HEK293 (cell line): ENCODE measurements around the gene COL15A1.

ENCODE experiments used
- CTCF ChIA-PET: fragments of 350-600 bp; formaldehyde crosslinking; extraction: SDS; loops from one replicate; lab custom pipeline; 2021; ENCODE audit warnings: antibody characterized with exemption; lab: Yijun Ruan, JAX
- POLR2A ChIA-PET: fragments of 300-600 bp; formaldehyde crosslinking; extraction: SDS; loops from one replicate; lab custom pipeline; 2020; ENCODE audit warnings: antibody characterized with exemption, inconsistent platforms; lab: Yijun Ruan, JAX
- H3K27ac ChIP-seq: fragments of 200-500 bp; sonication (Bioruptor generic); 2 replicates; pipeline ENCODE4 v1.5.1; 2014; ENCODE audit warnings: low read depth, low read length, control low read depth, inconsistent platforms; ENCODE audit errors: extremely low read depth
- H3K36me3 ChIP-seq, 2 experiments: fragments of 200-500 bp in 1 of 2; sonication (Bioruptor generic) in 1 of 2; 1 replicate in 1 of 2; 2 replicates in 1 of 2; pipeline ENCODE4 v1.5.1; 2014 to 2017; ENCODE audit warnings: inconsistent platforms in 2 of 2, low read length in 2 of 2; ENCODE audit not compliant: control insufficient read depth in 2 of 2, insufficient read depth in 1 of 2
- H3K4me1 ChIP-seq: fragments of 200-500 bp; sonication (Bioruptor generic); 2 replicates; pipeline ENCODE4 v1.5.1; 2014; ENCODE audit warnings: mild to moderate bottlenecking, low read length, inconsistent platforms; ENCODE audit not compliant: control insufficient read depth, insufficient read depth
- H3K4me3 ChIP-seq: 2 replicates; pipeline ENCODE4 v1.5.1; 2011; ENCODE audit warnings: low read depth, mild to moderate bottlenecking, control low read depth, low read length, moderate library complexity
- H3K9me3 ChIP-seq: fragments of 200-500 bp; sonication (Bioruptor generic); 2 replicates; pipeline ENCODE4 v1.5.1; 2014; ENCODE audit warnings: low read depth, low read length, inconsistent platforms; ENCODE audit not compliant: control insufficient read depth, insufficient read depth
- GLI2 ChIP-seq: fragments of 450-650 bp; formaldehyde crosslinking; IDR thresholded peaks from 2 replicates; pipeline ENCODE4; 2017; ENCODE audit warnings: missing biosample characterization, missing genetic modification characterization, low read depth, borderline replicate concordance
- ZBTB17 ChIP-seq: fragments of 450-650 bp; formaldehyde crosslinking; IDR thresholded peaks from 2 replicates; pipeline ENCODE4 v1.5.1; 2016; ENCODE audit warnings: missing biosample characterization, missing genetic modification characterization
- ZBTB21 ChIP-seq: fragments of 450-650 bp; formaldehyde crosslinking; IDR thresholded peaks from 2 replicates; pipeline ENCODE4 v1.5.1; 2017; ENCODE audit warnings: missing biosample characterization, missing genetic modification characterization
- ZFP41 ChIP-seq: fragments of 450-650 bp; formaldehyde crosslinking; IDR thresholded peaks from 2 replicates; pipeline ENCODE4 v1.5.1; 2016; ENCODE audit warnings: missing biosample characterization, missing genetic modification characterization, borderline replicate concordance
- ZNF146 ChIP-seq: fragments of 450-650 bp; formaldehyde crosslinking; IDR thresholded peaks from 2 replicates; pipeline ENCODE4 v1.5.1; 2016; ENCODE audit warnings: missing biosample characterization, missing genetic modification characterization
- ZNF184 ChIP-seq: fragments of 450-650 bp; IDR thresholded peaks from 2 replicates; pipeline ENCODE4 v1.5.1; 2018; ENCODE audit warnings: missing biosample characterization, mild to moderate bottlenecking, missing genetic modification characterization
- ZNF19 ChIP-seq: fragments of 450-650 bp; formaldehyde crosslinking; IDR thresholded peaks from 2 replicates; pipeline ENCODE4; 2016; ENCODE audit warnings: missing biosample characterization, missing genetic modification characterization, low read depth
- ZNF335 ChIP-seq: fragments of 450-650 bp; formaldehyde crosslinking; conservative IDR thresholded peaks from 2 replicates; pipeline ENCODE4 v1.5.1; 2016; ENCODE audit warnings: missing biosample characterization, missing genetic modification characterization
- ZNF510 ChIP-seq: fragments of 450-650 bp; formaldehyde crosslinking; IDR thresholded peaks from 2 replicates; pipeline ENCODE4 v1.5.1; 2018; ENCODE audit warnings: mild to moderate bottlenecking, missing genetic modification characterization, missing biosample characterization; ENCODE audit not compliant: insufficient replicate concordance
- ZNF548 ChIP-seq: fragments of 450-650 bp; formaldehyde crosslinking; IDR thresholded peaks from 2 replicates; pipeline ENCODE4 v1.5.1; 2016; ENCODE audit warnings: missing biosample characterization, missing genetic modification characterization
- ZNF677 ChIP-seq: fragments of 450-650 bp; IDR thresholded peaks from 2 replicates; pipeline ENCODE4 v1.5.0; 2018; ENCODE audit warnings: missing biosample characterization, mild to moderate bottlenecking, missing genetic modification characterization, moderate library complexity
- ZNF785 ChIP-seq: fragments of 450-650 bp; formaldehyde crosslinking; IDR thresholded peaks from 2 replicates; pipeline ENCODE4 v1.5.1; 2016; ENCODE audit warnings: missing biosample characterization, missing genetic modification characterization
- ZNF791 ChIP-seq: fragments of 450-650 bp; formaldehyde crosslinking; IDR thresholded peaks from 2 replicates; pipeline ENCODE4 v1.5.1; 2016; ENCODE audit warnings: missing biosample characterization, missing genetic modification characterization
- TF ChIP-seq, protein P1 (sequence below): fragments of 450-650 bp; formaldehyde crosslinking; IDR thresholded peaks from 2 replicates; pipeline ENCODE4 v1.5.1; 2016; ENCODE audit warnings: missing biosample characterization, missing genetic modification characterization
- TF ChIP-seq, protein P2 (sequence below): fragments of 450-650 bp; formaldehyde crosslinking; IDR thresholded peaks from 2 replicates; pipeline ENCODE4 v1.5.1; 2016; ENCODE audit warnings: missing biosample characterization, missing genetic modification characterization
- TF ChIP-seq, protein P3 (sequence below): fragments of 450-650 bp; IDR thresholded peaks from 2 replicates; pipeline ENCODE4 v1.5.1; 2018; ENCODE audit warnings: missing biosample characterization, mild to moderate bottlenecking, missing genetic modification characterization
- TF ChIP-seq, protein P4 (sequence below): fragments of 450-650 bp; formaldehyde crosslinking; IDR thresholded peaks from 2 replicates; pipeline ENCODE4 v1.5.1; 2016; ENCODE audit warnings: missing biosample characterization, missing genetic modification characterization
- TF ChIP-seq, protein P5 (sequence below): fragments of 450-650 bp; formaldehyde crosslinking; conservative IDR thresholded peaks from 2 replicates; pipeline ENCODE4 v1.5.1; 2016; ENCODE audit warnings: low read depth, missing biosample characterization, missing genetic modification characterization
- TF ChIP-seq, protein P6 (sequence below): fragments of 450-650 bp; formaldehyde crosslinking; IDR thresholded peaks from 2 replicates; pipeline ENCODE4 v1.5.1; 2017; ENCODE audit warnings: missing biosample characterization, missing genetic modification characterization

Gene COL15A1

DNA sequence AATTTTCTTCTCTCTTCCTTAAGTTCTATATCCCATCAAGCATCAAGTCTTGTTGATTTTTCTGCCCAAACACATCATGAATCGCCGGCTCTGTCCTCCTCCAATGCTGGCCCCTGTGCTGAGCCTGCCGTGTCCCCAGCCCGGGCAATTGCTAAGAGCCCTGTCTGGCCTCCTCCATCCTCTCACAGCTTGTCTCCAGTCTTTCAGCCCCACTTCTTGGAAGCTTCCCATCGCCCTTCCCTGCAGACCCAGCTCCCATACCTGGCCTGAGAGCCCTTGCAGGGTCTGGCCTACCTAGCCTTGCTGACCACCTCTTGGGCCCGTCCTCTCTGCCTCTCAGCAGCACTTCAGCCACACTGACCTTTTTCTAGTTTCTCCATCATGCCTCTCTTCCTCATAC lies 61.9 kb downstream of the COL15A1 start:
- H3K36me3 ChIP-seq = no peaks in the 10 kb centered on the region
- CTCF ChIA-PET = interaction anchor here (0.6 to 1.5 kb wide), 3 partner anchors 13 to 180 kb away, joined by 3 read pairs; no protein-coding TSS in a partner anchor
- TF ChIP-seq, protein P1, sequence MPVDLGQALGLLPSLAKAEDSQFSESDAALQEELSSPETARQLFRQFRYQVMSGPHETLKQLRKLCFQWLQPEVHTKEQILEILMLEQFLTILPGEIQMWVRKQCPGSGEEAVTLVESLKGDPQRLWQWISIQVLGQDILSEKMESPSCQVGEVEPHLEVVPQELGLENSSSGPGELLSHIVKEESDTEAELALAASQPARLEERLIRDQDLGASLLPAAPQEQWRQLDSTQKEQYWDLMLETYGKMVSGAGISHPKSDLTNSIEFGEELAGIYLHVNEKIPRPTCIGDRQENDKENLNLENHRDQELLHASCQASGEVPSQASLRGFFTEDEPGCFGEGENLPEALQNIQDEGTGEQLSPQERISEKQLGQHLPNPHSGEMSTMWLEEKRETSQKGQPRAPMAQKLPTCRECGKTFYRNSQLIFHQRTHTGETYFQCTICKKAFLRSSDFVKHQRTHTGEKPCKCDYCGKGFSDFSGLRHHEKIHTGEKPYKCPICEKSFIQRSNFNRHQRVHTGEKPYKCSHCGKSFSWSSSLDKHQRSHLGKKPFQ (tag by site-specific recombination) = no peak
- TF ChIP-seq ZNF335 (tag by site-specific recombination) (no peak), ZNF785 (tag by site-specific recombination) (no peak), ZBTB17 (tag by site-specific recombination) (no peak), ZNF146 (tag by site-specific recombination) (no peak), ZNF791 (tag by site-specific recombination) (no peak), ZNF677 (tag by site-specific recombination) (no peak), ZNF510 (tag by site-specific recombination) (no peak), ZNF19 (no peak), ZNF184 (tag by site-specific recombination) (no peak), ZFP41 (tag by site-specific recombination) (no peak), ZNF548 (no peak), GLI2 (tag by site-specific recombination) (no peak), ZBTB21 (tag by site-specific recombination) (no peak)
- TF ChIP-seq, protein P2, sequence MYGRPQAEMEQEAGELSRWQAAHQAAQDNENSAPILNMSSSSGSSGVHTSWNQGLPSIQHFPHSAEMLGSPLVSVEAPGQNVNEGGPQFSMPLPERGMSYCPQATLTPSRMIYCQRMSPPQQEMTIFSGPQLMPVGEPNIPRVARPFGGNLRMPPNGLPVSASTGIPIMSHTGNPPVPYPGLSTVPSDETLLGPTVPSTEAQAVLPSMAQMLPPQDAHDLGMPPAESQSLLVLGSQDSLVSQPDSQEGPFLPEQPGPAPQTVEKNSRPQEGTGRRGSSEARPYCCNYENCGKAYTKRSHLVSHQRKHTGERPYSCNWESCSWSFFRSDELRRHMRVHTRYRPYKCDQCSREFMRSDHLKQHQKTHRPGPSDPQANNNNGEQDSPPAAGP (tag by site-specific recombination) = no peak
- TF ChIP-seq, protein P3, sequence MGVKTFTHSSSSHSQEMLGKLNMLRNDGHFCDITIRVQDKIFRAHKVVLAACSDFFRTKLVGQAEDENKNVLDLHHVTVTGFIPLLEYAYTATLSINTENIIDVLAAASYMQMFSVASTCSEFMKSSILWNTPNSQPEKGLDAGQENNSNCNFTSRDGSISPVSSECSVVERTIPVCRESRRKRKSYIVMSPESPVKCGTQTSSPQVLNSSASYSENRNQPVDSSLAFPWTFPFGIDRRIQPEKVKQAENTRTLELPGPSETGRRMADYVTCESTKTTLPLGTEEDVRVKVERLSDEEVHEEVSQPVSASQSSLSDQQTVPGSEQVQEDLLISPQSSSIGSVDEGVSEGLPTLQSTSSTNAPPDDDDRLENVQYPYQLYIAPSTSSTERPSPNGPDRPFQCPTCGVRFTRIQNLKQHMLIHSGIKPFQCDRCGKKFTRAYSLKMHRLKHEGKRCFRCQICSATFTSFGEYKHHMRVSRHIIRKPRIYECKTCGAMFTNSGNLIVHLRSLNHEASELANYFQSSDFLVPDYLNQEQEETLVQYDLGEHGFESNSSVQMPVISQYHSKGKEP (tag by site-specific recombination) = no peak
- TF ChIP-seq, protein P4, sequence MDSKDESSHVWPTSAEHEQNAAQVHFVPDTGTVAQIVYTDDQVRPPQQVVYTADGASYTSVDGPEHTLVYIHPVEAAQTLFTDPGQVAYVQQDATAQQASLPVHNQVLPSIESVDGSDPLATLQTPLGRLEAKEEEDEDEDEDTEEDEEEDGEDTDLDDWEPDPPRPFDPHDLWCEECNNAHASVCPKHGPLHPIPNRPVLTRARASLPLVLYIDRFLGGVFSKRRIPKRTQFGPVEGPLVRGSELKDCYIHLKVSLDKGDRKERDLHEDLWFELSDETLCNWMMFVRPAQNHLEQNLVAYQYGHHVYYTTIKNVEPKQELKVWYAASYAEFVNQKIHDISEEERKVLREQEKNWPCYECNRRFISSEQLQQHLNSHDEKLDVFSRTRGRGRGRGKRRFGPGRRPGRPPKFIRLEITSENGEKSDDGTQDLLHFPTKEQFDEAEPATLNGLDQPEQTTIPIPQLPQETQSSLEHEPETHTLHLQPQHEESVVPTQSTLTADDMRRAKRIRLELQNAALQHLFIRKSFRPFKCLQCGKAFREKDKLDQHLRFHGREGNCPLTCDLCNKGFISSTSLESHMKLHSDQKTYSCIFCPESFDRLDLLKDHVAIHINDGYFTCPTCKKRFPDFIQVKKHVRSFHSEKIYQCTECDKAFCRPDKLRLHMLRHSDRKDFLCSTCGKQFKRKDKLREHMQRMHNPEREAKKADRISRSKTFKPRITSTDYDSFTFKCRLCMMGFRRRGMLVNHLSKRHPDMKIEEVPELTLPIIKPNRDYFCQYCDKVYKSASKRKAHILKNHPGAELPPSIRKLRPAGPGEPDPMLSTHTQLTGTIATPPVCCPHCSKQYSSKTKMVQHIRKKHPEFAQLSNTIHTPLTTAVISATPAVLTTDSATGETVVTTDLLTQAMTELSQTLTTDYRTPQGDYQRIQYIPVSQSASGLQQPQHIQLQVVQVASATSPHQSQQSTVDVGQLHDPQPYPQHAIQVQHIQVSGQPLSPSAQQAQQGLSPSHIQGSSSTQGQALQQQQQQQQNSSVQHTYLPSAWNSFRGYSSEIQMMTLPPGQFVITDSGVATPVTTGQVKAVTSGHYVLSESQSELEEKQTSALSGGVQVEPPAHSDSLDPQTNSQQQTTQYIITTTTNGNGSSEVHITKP (tag by site-specific recombination) = no peak
- TF ChIP-seq, protein P5, sequence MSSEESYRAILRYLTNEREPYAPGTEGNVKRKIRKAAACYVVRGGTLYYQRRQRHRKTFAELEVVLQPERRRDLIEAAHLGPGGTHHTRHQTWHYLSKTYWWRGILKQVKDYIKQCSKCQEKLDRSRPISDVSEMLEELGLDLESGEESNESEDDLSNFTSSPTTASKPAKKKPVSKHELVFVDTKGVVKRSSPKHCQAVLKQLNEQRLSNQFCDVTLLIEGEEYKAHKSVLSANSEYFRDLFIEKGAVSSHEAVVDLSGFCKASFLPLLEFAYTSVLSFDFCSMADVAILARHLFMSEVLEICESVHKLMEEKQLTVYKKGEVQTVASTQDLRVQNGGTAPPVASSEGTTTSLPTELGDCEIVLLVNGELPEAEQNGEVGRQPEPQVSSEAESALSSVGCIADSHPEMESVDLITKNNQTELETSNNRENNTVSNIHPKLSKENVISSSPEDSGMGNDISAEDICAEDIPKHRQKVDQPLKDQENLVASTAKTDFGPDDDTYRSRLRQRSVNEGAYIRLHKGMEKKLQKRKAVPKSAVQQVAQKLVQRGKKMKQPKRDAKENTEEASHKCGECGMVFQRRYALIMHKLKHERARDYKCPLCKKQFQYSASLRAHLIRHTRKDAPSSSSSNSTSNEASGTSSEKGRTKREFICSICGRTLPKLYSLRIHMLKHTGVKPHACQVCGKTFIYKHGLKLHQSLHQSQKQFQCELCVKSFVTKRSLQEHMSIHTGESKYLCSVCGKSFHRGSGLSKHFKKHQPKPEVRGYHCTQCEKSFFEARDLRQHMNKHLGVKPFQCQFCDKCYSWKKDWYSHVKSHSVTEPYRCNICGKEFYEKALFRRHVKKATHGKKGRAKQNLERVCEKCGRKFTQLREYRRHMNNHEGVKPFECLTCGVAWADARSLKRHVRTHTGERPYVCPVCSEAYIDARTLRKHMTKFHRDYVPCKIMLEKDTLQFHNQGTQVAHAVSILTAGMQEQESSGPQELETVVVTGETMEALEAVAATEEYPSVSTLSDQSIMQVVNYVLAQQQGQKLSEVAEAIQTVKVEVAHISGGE (tag by site-specific recombination) = no peak
- TF ChIP-seq, protein P6, sequence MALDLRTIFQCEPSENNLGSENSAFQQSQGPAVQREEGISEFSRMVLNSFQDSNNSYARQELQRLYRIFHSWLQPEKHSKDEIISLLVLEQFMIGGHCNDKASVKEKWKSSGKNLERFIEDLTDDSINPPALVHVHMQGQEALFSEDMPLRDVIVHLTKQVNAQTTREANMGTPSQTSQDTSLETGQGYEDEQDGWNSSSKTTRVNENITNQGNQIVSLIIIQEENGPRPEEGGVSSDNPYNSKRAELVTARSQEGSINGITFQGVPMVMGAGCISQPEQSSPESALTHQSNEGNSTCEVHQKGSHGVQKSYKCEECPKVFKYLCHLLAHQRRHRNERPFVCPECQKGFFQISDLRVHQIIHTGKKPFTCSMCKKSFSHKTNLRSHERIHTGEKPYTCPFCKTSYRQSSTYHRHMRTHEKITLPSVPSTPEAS (tag by site-specific recombination) = no peak
- POLR2A ChIA-PET = no interaction called here
- no peak overlapping the region for H3K27ac ChIP-seq
- no peak overlapping the region for H3K4me3 ChIP-seq
- no peaks in the 10 kb centered on the region for H3K9me3 ChIP-seq
- H3K4me1 ChIP-seq = no peaks in the 10 kb centered on the region
